ENCODE results near the gene PAPPA. TPM values are rescaled to one million over a fixed set of nuclear protein-coding genes. Genes with fewer than 3 reads are reported as not detected.

The PAPPA gene
- total and polyA plus RNA-seq, 2 of the 8 experiments (the other 6 are each of a cell fraction or from before 2014, with no cell fraction given), result 0.18 to 0.63 TPM

- POLR2A ChIA-PET (ENCODE audit: partially characterized antibody), result no interaction called here
- H3K4me2 ChIP-seq (ENCODE audit: insufficient read depth in 1 of 2, low read depth in 2 of 2, low read length in 2 of 2), result no peak overlapping the region
- TF ChIP-seq RAD21 (IDR thresholded peaks at IDR 0.05 in 1 of 2, conservative IDR thresholded peaks at IDR 0.05 in 1 of 2; ENCODE audit: low read depth in 2 of 2, low read length in 2 of 2), result no peak
- TF ChIP-seq SUZ12 (IDR thresholded peaks at IDR 0.05; ENCODE audit: low read length), result no peak
- TF ChIP-seq RXRA (IDR thresholded peaks at IDR 0.05; ENCODE audit: insufficient read depth, low read depth, low read length), result no peak
- no peak for TF ChIP-seq POLR2A (IDR thresholded peaks at IDR 0.05; ENCODE audit: control extremely low read depth in 1 of 2, low read depth in 2 of 2, low read length in 2 of 2)
- no peak for TF ChIP-seq HDAC6 (IDR thresholded peaks at IDR 0.05; ENCODE audit: low read depth, low read length)
Observed at GRCh38 chr9:116303270-116303669, 149.7 kb downstream of the PAPPA start.

More at GRCh38 chr9:116303270-116303669, 149.7 kb downstream of the PAPPA start:
- Histone ChIP-seq H2BK12ac (ENCODE audit: low read depth, low read length) (no peak overlapping the region), H4K5ac (ENCODE audit: insufficient read length, low read depth, low read length) (no peak overlapping the region), H3K27ac (ENCODE audit: low read depth, low read length) (no peak overlapping the region), H4K8ac (ENCODE audit: extremely low read depth, insufficient read depth, low read length) (no peak overlapping the region), H3K4ac (replicated peaks; ENCODE audit: insufficient read length, low read depth, low read length) (no peak overlapping the region), H3K14ac (ENCODE audit: insufficient read length) (no peak overlapping the region), H3K56ac (replicated peaks; ENCODE audit: insufficient read length, low read depth, low read length) (no peak overlapping the region), H3K9me3 (ENCODE audit: insufficient read depth in 2 of 2, low read depth in 1 of 2, low read length in 1 of 2) (no peaks in the 10 kb centered on the region), H2BK5ac (ENCODE audit: low read depth, low read length) (no peak overlapping the region), H3K23ac (ENCODE audit: insufficient read length) (no peak overlapping the region), H3K4me1 (replicated peaks in 1 of 4; ENCODE audit: control insufficient read depth in 3 of 4, insufficient read depth in 4 of 4, low read length in 3 of 4) (peaks cover 0 to 12% (median 10%) of the 10 kb centered on the region in 4 experiments; a peak in 5 of 7 replicates), H3K79me2 (ENCODE audit: control insufficient read depth in 1 of 2, insufficient read depth in 2 of 2, low read length in 2 of 2) (no peaks in the 10 kb centered on the region), H3K4me3 (ENCODE audit: extremely low read depth in 1 of 4, insufficient read depth in 2 of 4, low read depth in 3 of 4, low read length in 4 of 4) (no peak overlapping the region), H3K23me2 (ENCODE audit: low read depth, low read length) (no peaks in the 10 kb centered on the region), H2BK20ac (ENCODE audit: low read length) (no peak overlapping the region), H3K27me3 (replicated peaks in 1 of 4; ENCODE audit: control insufficient read depth in 3 of 4, extremely low read depth in 1 of 4, insufficient read depth in 3 of 4, low read length in 3 of 4) (peaks cover 0 to 2% (median 0%) of the 10 kb centered on the region in 4 experiments; a peak in 2 of 7 replicates), H3K36me3 (ENCODE audit: control insufficient read depth in 2 of 4, insufficient read depth in 4 of 4, low read length in 3 of 4) (no peaks in the 10 kb centered on the region), H4K20me1 (replicated peaks in 1 of 2; ENCODE audit: control insufficient read depth in 1 of 2, insufficient read depth in 2 of 2, low read length in 2 of 2) (no peaks in the 10 kb centered on the region), H2BK15ac (ENCODE audit: low read length) (no peak overlapping the region), H2BK120ac (replicated peaks; ENCODE audit: low read depth, low read length) (no peak overlapping the region), H3K18ac (ENCODE audit: extremely low read depth, low read length) (no peak overlapping the region), H2AK5ac (ENCODE audit: low read depth, low read length) (no peak overlapping the region), H4K91ac (replicated peaks; ENCODE audit: insufficient read length, low read length) (no peak overlapping the region), H3K9ac (replicated peaks in 1 of 4; ENCODE audit: extremely low read depth in 1 of 4, low read depth in 3 of 4, low read length in 3 of 4) (no peak overlapping the region; a peak in 1 of 7 replicates), H3K79me1 (ENCODE audit: low read depth, low read length) (no peaks in the 10 kb centered on the region), H2AFZ (ENCODE audit: low read length) (no peak overlapping the region)
- 90% methylated on average over 5 of the region's 5 CpGs; no CpG with 5 or more reads in 1 of the 2 experiments for WGBS, 2 experiments (ENCODE audit: extremely low coverage in 1 of 2, insufficient coverage in 1 of 2, insufficient read length in 1 of 2, insufficient replicate concordance in 2 of 2, low coverage in 1 of 2, low lambda C conversion rate in 2 of 2, missing lambda C conversion rate in 1 of 2)
- DNase-seq (ENCODE audit: low read depth in 1 of 2, low spot score in 2 of 2) (no peak), FAIRE-seq (no peak)
- CTCF ChIA-PET (ENCODE audit: partially characterized antibody), result interaction anchor here (1.7 kb wide), 1 partner anchor 17 kb away, joined by 5 read pairs; no protein-coding TSS in a partner anchor

Measured in H1 (cell line).